Right lobe of liver (tissue), 6 donors: ENCODE results near the gene PHYHIPL. TPM values are rescaled to one million over a fixed set of nuclear protein-coding genes. Genes with fewer than 3 reads are reported as not detected.

Source experiments
- ATAC-seq, 4 donors: fragments of 200-7000 bp; cut with Tn5 transposase; one replicate each; pipeline ENCODE4 v1.9.1; 2020; ENCODE audit warnings: mild to moderate bottlenecking in 4 of 4, moderate library complexity in 4 of 4
- DNase-seq, 3 donors: peaks; one replicate each; pipeline ENCODE4 v3.0.0-alpha.2; 2020
- H3K27ac ChIP-seq, 3 donors: fragments of 200-600 bp; one replicate each; pipeline ENCODE4 v1.8.0; 2022
- H3K27me3 ChIP-seq, 2 donors: fragments of 200-600 bp; one replicate each; pipeline ENCODE4 v1.8.0; 2022
- H3K36me3 ChIP-seq, 4 donors: fragments of 200-600 bp; sonication (generic) in 1 of 4; one replicate each; pipeline versions ENCODE4 v1.5.1 to v1.8.0; 2017 to 2022; ENCODE audit warnings: control low read depth in 1 of 4
- H3K4me1 ChIP-seq, 4 donors: fragments of 200-600 bp; sonication (generic) in 1 of 4; one replicate each; pipeline versions ENCODE4 v1.5.1 to v1.8.0; 2017 to 2022; ENCODE audit warnings: control low read depth in 1 of 4
- H3K4me3 ChIP-seq, 3 donors: fragments of 200-600 bp; one replicate each; pipeline ENCODE4 v1.8.0; 2022
- H3K9me3 ChIP-seq, 4 donors: fragments of 200-600 bp; sonication (generic) in 1 of 4; one replicate each; pipeline versions ENCODE4 v1.5.1 to v1.8.0; 2017 to 2022; ENCODE audit warnings: control low read depth in 1 of 4
- CTCF ChIP-seq, 4 donors: fragments of 200-600 bp in 3 of 4; fragments of 450-650 bp in 1 of 4; IDR thresholded peaks; one replicate each; pipeline versions ENCODE4 v1.5.1 to v1.8.0; 2016 to 2022; ENCODE audit warnings: antibody characterized with exemption in 4 of 4, mild to moderate bottlenecking in 2 of 4
- POLR2A ChIP-seq: fragments of 450-650 bp; IDR thresholded peaks from one replicate; pipeline ENCODE4 v1.6.1; 2017; ENCODE audit warnings: antibody characterized with exemption, mild to moderate bottlenecking
- WGBS: methylation state at CpG from one replicate; pipeline ENCODE4 v1.1.6; 2018; ENCODE audit warnings: low coverage, low lambda C conversion rate; ENCODE audit not compliant: insufficient coverage; ENCODE audit errors: missing lambda C conversion rate; 5-methylcytosine and 5-hydroxymethylcytosine counted together
- intact Hi-C, 2 donors: fragments of 100-400 bp; cut with DNase I; formaldehyde crosslinking; loops; one replicate each; pipeline versions ENCODE4 v1.11.2 to v1.14.1; 2022
- total RNA-seq, 6 experiments: library from RNA; depleted of rRNA in 2 of 6; stranded (reverse); fragments of >200 nt in 2 of 6; fragmentation: NEBNext Ultra II Directional in 3 of 6; extraction: Animal tissue kit (Norgen Biotek cat#: 25700) in 3 of 6; gene quantifications; one replicate each; pipeline versions ENCODE4 v1.1.0 to v1.2.4, GENCODE V29; 2016 to 2023
- donor health status: DM: no; HTN: yes; CAD: no.
- donor health status: DM: no; HTN: no; CAD: no.
- donor health status: DM: no; HTN: no; CAD: no.
- donor health status: DM: no; HTN: yes; CAD: no.
- donor health status: DM: no; HTN: yes; CAD: no.

PHYHIPL gene
- total RNA-seq, 6 experiments from 2014 or later = 0.49 to 1.00 (median 0.75) TPM

- no peak for TF ChIP-seq POLR2A
- no peak for TF ChIP-seq CTCF (IDR thresholded peaks at IDR 0.05)
- H3K9me3 ChIP-seq = no peaks in the 10 kb centered on the region
- H3K36me3 ChIP-seq = no peaks in the 10 kb centered on the region
- intact Hi-C loops = no loop called here
- H3K4me3 ChIP-seq = no peak overlapping the region
- DNase-seq (no peak), ATAC-seq (no peak)
- H3K27me3 ChIP-seq = no peaks in the 10 kb centered on the region
- no peak overlapping the region for H3K27ac ChIP-seq
- H3K4me1 ChIP-seq = no peaks in the 10 kb centered on the region
Measured at GRCh38 chr10:59276919-59277318, 100.5 kb downstream of the PHYHIPL start.

GRCh38 chr10:59279476-59279875 is 103.0 kb downstream of the PHYHIPL start:
- Histone ChIP-seq H3K36me3 (no peaks in the 10 kb centered on the region), H3K27me3 (no peaks in the 10 kb centered on the region), H3K4me1 (no peaks in the 10 kb centered on the region), H3K4me3 (no peak overlapping the region), H3K27ac (no peak overlapping the region), H3K9me3 (no peaks in the 10 kb centered on the region)
- DNase-seq (no peak), ATAC-seq (no peak)
- TF ChIP-seq CTCF (IDR thresholded peaks at IDR 0.05) = no peak
- no peak for TF ChIP-seq POLR2A
- intact Hi-C loops = no loop called here
- WGBS = 93% methylated on average over 1 of the region's 1 CpG

- TF ChIP-seq POLR2A (no peak), CTCF (IDR thresholded peaks at IDR 0.05) (no peak)
- WGBS = 100% methylated on average over 1 of the region's 1 CpG
- Histone ChIP-seq H3K27ac (no peak overlapping the region), H3K36me3 (no peaks in the 10 kb centered on the region), H3K4me3 (no peak overlapping the region), H3K4me1 (no peaks in the 10 kb centered on the region), H3K27me3 (no peaks in the 10 kb centered on the region), H3K9me3 (no peaks in the 10 kb centered on the region)
- ATAC-seq = no peak
- DNase-seq = no peak
- intact Hi-C loops = no loop called here
Measured at GRCh38 chr10:59279991-59280505, 103.6 kb downstream of the PHYHIPL start.

- Histone ChIP-seq H3K36me3 (no peaks in the 10 kb centered on the region), H3K4me1 (no peaks in the 10 kb centered on the region), H3K4me3 (no peak overlapping the region), H3K27me3 (no peaks in the 10 kb centered on the region), H3K27ac (no peak overlapping the region), H3K9me3 (no peaks in the 10 kb centered on the region)
- intact Hi-C loops = no loop called here
- ATAC-seq (no peak), DNase-seq (no peak)
- no peak for TF ChIP-seq CTCF (IDR thresholded peaks at IDR 0.05)
- TF ChIP-seq POLR2A = no peak
- 75% methylated on average over 1 of the region's 1 CpG for WGBS
Measured at GRCh38 chr10:59281861-59282260, 105.4 kb downstream of the PHYHIPL start.
